Stomach smooth muscle (tissue), 2 donors: ENCODE measurements around the gene PTGES2.
"Not testable (repeated sequence)": the region's sequence is repeated elsewhere in the genome, so short reads cannot be mapped to it uniquely, and the experiment has no call there.

Experiments
- H3K27ac ChIP-seq: one replicate; pipeline ENCODE4 v1.7.0; 2013; ENCODE audit warnings: mild to moderate bottlenecking, low read length, inconsistent platforms
- H3K27me3 ChIP-seq, 2 donors: one replicate each; pipeline ENCODE4 v1.7.0; 2013; ENCODE audit warnings: low read length in 2 of 2; ENCODE audit not compliant: insufficient read depth in 2 of 2, control insufficient read depth in 1 of 2
- H3K36me3 ChIP-seq, 2 donors: one replicate each; pipeline ENCODE4 v1.7.0; 2013; ENCODE audit warnings: low read length in 2 of 2; ENCODE audit not compliant: control insufficient read depth in 2 of 2, insufficient read depth in 2 of 2
- H3K4me1 ChIP-seq: one replicate; pipeline ENCODE4 v1.7.0; 2013; ENCODE audit warnings: low read length; ENCODE audit not compliant: control insufficient read depth, insufficient read depth
- H3K4me3 ChIP-seq, 2 donors: one replicate each; pipeline ENCODE4 v1.7.0; 2013; ENCODE audit warnings: low read length in 2 of 2
- H3K9ac ChIP-seq, 2 donors: one replicate each; pipeline ENCODE4 v1.7.0; 2013; ENCODE audit warnings: low read length in 2 of 2, mild to moderate bottlenecking in 1 of 2
- H3K9me3 ChIP-seq, 2 donors: one replicate each; pipeline ENCODE4 v1.7.0; 2013; ENCODE audit warnings: low read length in 2 of 2; ENCODE audit not compliant: control insufficient read depth in 2 of 2
- donor health status: healthy.
- donor health status: Pancreatic carcinoma.

The PTGES2 gene

DNA sequence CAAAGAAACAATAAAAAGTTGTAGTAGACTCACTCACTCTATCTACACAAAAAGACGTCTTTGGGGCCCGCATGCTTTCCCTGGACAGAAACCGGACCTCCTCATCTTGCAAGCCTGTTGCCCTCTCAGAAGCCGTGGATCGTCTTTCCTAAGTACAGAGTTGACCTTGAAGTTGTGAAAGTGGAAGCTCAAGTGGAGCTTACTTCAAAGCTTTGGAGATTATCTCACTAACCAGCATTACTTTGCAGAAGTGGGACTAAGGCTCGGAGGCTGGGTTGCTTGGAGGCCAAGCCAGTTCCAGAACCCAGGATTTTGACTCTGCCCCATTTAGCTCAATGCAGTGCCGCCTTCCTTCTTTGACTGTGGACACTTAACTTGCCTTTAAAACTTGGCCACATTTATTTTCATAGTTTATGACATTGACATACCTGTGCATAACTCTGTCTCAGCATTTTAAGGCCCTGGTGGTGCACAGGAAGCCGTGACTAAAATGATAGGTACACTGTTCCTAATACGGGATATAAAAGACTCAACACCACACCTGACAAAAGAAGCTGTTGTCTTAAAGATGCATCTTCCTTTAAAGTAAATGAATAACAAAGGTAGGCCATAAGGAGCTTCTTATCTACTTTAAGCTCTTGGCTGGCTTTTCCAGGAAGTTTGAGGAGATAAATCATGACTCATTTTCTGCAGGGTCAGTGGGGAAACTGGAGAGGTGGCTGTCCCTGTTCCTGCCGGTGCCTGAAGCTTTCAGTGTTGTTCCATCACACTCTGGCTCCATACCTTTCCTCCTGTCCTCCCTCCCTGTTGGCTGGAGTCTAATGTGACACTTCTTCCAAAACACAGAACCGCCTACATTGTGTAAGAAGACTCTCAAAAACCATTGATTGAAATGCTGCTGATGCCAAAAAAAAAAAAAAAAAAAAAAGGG is 48.8 kb downstream of the PTGES2 start:
- Histone ChIP-seq H3K27me3 (no peaks in the 10 kb centered on the region), H3K27ac (no peak overlapping the region), H3K36me3 (no peaks in the 10 kb centered on the region), H3K4me1 (peaks cover 37% of the 10 kb centered on the region), H3K9ac (no peak overlapping the region), H3K4me3 (peak overlapping the region in 1 of 2 donors; percentile 8), H3K9me3 (no peaks in the 10 kb centered on the region)

DNA sequence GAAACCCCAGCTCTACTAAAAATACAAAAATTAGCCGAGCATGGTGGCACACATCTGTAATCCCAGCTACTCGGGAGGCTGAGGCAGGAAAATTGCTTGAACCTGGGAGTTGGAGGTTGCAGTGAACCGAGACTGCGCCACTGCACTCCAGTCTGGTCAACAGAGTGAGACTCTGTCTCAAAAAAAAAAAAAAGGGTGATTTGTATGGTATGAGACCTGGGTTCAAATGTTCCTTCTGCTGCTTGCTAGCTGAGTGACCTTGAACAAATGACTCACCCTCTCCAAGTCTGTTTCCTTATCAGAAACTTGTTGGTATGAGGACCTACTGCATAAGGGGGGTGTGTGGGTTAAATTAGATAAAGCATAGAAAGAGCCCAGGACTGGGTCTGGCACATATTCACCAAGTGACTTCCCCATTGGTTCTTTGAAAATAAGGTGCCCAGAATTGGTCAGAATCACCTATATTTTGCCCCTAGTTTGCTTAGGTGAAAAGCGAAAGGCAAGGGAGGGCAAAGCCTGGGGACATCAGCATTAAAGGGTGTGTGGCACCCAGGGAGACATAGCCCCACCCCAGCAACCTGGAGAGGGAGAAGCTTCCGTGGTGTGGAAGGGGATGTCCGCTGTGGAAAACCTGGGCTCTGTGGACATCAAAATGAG is 49.6 kb downstream of the PTGES2 start:
- Histone ChIP-seq H3K4me3 (peak overlapping the region in 1 of 2 donors; percentile 8), H3K36me3 (no peaks in the 10 kb centered on the region), H3K9ac (no peak overlapping the region), H3K27me3 (no peaks in the 10 kb centered on the region), H3K27ac (no peak overlapping the region), H3K9me3 (no peaks in the 10 kb centered on the region), H3K4me1 (peaks cover 42% of the 10 kb centered on the region)

DNA sequence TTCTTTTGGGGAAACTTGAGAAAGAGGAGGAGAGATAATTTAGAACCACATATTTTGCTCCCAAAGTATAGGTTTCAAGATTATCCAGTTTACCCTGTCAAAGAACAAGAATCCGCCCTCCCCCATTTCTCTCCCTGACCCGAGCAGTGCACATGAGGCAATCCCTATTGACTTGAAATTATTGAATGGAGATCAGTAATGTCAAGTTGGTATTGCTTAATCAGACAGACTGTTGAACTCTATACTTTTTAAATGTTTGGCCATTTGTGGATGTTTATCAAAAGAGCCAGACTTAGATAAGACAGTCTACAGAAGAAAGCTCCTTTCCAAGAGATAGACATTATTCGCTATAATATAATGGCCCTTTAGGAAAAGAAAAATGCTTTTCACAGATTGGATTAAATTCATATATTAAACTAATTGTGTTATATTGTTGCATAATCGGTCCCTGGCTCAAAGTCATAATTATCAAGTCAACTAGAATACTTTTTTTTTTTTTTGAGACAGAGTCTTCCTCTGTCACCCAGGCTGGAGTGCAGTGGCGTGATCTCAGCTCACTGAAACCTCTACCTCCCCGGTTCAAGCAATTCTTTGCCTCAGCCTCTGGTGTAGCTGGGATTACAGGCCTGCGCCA is 54.2 kb downstream of the PTGES2 start:
- Histone ChIP-seq H3K9me3 (no peaks in the 10 kb centered on the region), H3K4me1 (peaks cover 47% of the 10 kb centered on the region), H3K36me3 (no peaks in the 10 kb centered on the region), H3K27ac (peak overlapping the region; percentile 88), H3K9ac (peak overlapping the region in 1 of 2 donors; percentile 62), H3K27me3 (no peaks in the 10 kb centered on the region), H3K4me3 (peak overlapping the region in 1 of 2 donors; percentile 35)

DNA sequence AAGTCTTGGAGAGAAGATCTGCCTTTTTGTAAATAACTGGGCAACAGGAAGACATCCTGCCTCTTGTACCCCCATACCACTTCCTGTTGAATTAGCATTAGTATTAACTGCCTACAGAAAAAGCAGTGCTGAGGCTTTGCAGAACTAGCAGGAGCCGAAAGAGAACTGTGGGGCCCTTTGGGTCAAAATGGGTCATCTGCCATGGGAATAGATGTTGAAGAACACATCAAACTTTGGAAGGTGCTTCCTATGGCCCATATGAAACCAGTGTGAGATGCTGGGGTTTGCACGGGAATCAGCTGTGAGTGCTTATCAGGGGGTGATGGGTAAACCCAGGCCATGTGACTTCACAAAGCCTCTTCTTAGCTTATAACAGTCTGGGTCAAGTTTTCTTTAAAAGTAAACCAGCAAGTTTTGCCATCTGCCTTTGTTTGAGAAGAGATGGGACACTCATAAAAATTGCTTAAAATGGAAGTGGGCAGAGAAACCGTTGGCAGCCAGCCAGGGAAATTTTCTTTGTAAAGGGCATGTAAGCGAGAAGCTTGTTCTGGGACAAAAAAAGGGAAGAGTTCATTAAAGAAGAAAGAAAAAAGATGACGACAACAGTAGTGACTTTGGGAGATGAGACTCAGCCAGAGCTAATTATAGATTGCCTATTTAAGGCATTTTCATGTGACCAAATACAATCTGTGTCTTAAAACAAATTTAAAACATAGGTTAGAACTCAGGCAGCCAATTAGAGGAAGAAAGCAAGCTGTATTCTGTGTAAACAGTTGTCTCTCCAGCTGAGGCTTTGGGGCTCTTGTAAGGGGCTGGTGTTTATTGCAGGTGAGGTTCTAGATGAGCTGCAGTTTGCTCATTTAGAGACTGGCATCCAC is 55.1 kb downstream of the PTGES2 start:
- peak overlapping the region; percentile 51 to 62 for H3K9ac ChIP-seq
- peaks cover 41% of the 10 kb centered on the region for H3K4me1 ChIP-seq
- no peaks in the 10 kb centered on the region for H3K36me3 ChIP-seq
- no peaks in the 10 kb centered on the region for H3K9me3 ChIP-seq
- H3K27ac ChIP-seq, result peak overlapping the region; percentile 88
- H3K4me3 ChIP-seq, result peak overlapping the region; percentile 35 to 36
- no peaks in the 10 kb centered on the region for H3K27me3 ChIP-seq

DNA sequence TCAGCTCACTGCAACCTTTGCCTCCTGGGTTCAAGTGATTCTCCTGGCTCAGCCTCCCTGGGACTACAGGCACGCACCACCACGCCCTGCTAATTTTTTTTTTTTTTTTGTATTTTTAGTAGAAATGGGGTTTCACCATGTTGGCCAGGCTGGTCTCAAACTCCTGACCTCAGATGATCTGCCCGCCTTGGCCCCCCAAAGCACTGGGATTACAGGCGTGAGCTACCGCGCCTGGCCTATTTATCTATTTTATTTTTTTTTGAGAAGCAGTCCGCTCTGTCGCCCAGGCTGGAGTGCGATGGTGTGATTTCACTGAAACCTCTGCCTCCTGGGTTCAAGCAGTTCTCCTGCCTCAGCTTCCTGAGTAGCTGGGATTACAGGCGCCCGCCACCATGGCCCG is 56.1 kb downstream of the PTGES2 start:
- not testable (repeated sequence) for H3K27me3 ChIP-seq, H3K36me3 ChIP-seq, H3K9ac ChIP-seq, H3K9me3 ChIP-seq, H3K4me3 ChIP-seq
- peaks cover 47% of the 10 kb centered on the region for H3K4me1 ChIP-seq
- H3K27ac ChIP-seq, result peak overlapping the region; percentile 88

DNA sequence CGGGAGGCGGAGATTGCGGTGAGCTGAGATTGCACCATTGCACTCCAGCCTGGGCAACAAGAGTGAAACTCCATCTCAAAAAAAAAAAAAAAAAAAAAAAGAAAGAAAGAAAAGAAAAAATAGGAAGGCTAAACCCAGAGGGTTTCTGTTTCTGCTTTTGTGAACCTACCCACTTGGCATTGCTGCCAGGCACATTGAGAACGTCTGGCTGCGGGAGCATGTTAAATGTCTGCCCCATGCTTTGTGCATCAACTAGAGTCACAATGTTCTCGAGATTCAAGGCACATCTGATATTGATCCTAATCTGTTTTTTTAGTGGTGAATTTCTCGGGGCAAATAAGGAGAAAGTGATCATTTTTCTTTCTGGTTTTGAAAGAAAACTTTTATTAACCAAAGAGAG is 56.7 kb downstream of the PTGES2 start:
- H3K4me3 ChIP-seq, result peak overlapping the region in 1 of 2 donors; percentile 35
- H3K4me1 ChIP-seq, result peaks cover 53% of the 10 kb centered on the region
- no peak overlapping the region for H3K9ac ChIP-seq
- H3K9me3 ChIP-seq, result no peaks in the 10 kb centered on the region
- no peaks in the 10 kb centered on the region for H3K27me3 ChIP-seq
- no peaks in the 10 kb centered on the region for H3K36me3 ChIP-seq
- H3K27ac ChIP-seq, result peak overlapping the region; percentile 41
